A673 (cell line): Measurements from ENCODE around the gene ZHX3.
A peak's percentile ranks its signal among the peaks of the same experiment; 100 is the strongest.

Experiments used
- EZH2 ChIP-seq: fragments of 200-600 bp; sonication (generic); IDR thresholded peaks from 2 replicates; pipeline ENCODE4 v1.6.1; 2017; ENCODE audit warnings: borderline replicate concordance, low read depth, mild to moderate bottlenecking, mixed read lengths, antibody characterized with exemption, low read length; ENCODE audit not compliant: poor library complexity, severe bottlenecking
- TF ChIP-seq, protein P1 (sequence below): fragments of 300-800, 200-600 bp; sonication (generic); conservative IDR thresholded peaks from 2 replicates; pipeline ENCODE4 v1.5.1; 2017; ENCODE audit warnings: low read depth, mild to moderate bottlenecking, antibody characterized with exemption, low read length, moderate library complexity, mixed read lengths

- TF ChIP-seq, protein P1, sequence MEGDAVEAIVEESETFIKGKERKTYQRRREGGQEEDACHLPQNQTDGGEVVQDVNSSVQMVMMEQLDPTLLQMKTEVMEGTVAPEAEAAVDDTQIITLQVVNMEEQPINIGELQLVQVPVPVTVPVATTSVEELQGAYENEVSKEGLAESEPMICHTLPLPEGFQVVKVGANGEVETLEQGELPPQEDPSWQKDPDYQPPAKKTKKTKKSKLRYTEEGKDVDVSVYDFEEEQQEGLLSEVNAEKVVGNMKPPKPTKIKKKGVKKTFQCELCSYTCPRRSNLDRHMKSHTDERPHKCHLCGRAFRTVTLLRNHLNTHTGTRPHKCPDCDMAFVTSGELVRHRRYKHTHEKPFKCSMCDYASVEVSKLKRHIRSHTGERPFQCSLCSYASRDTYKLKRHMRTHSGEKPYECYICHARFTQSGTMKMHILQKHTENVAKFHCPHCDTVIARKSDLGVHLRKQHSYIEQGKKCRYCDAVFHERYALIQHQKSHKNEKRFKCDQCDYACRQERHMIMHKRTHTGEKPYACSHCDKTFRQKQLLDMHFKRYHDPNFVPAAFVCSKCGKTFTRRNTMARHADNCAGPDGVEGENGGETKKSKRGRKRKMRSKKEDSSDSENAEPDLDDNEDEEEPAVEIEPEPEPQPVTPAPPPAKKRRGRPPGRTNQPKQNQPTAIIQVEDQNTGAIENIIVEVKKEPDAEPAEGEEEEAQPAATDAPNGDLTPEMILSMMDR = peak; percentile 18; the same call in 1 of the 2 replicates
- TF ChIP-seq EZH2 = no peak
These were observed 67.9 kb downstream of the ZHX3 start for GRCh38 chr20:41249411-41250281.
